HL-60/S4 (cell line): ENCODE measurements around the gene UGT2A3.

Experiments
- in situ Hi-C: fragments of 300-500 bp; cut with MboI; formaldehyde crosslinking; loops from 2 replicates; pipeline ENCODE4 v1.14.3; 2022; ENCODE audit warnings: low sequenced_read_pairs

UGT2A3 gene

DNA sequence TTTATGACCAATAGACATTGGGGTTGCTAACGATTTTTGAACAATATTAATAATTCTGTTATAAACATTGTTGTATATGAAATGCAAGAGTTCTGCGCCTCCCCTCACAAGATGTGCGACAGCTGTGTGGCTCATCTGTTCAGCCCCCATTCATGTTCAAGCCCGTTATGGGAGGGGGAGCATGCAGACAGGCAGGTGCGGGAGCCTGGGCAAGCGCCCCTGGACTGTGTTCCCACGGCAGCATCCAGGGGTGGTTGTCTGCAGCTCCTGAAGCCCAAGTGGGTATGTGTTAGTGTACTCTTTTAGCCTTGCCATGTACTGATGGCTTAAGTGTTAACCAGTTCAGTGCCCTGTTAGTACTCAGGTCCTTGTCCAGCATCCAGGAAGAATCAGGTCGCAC lies 34.6 kb downstream of the UGT2A3 start:
- in situ Hi-C loops: no loop called here

DNA sequence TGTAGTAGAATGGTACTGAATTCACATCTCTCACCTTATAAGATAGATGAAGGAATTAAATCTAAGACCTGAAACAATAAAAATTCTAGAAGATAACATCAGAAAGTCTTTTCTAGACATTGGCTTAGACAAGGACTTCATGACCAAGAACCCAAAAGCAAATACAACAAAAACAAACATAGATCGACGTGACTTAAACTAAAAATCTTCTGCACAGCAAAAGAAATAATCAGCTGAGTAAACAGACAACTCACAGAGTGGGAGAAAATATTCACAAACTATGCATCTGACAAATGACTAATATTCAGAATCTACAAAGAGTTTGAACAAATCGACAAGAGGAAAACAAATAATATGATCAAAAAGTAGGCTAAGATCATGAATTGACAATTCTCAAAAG lies 38.8 kb downstream of the UGT2A3 start:
- in situ Hi-C loops: no loop called here

DNA sequence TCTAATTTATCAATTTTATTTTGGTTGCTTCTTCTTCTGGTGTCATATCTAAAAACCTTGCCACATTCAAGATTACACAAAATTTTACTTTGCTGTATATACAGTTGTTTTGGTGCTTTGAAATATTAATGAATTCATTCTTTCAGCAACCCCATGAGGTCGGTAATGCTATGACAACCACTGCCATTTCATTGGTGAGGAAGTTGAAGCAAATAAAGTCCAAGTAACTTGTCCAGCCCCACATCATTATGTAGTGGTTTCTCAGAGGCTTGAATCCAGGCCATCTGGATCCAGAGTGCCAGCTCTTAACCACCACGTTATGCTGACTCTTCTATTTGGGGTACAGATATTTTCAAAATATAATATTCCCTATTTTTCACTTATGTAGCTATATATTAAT lies 42.2 kb downstream of the UGT2A3 start:
- in situ Hi-C loops: no loop called here

DNA sequence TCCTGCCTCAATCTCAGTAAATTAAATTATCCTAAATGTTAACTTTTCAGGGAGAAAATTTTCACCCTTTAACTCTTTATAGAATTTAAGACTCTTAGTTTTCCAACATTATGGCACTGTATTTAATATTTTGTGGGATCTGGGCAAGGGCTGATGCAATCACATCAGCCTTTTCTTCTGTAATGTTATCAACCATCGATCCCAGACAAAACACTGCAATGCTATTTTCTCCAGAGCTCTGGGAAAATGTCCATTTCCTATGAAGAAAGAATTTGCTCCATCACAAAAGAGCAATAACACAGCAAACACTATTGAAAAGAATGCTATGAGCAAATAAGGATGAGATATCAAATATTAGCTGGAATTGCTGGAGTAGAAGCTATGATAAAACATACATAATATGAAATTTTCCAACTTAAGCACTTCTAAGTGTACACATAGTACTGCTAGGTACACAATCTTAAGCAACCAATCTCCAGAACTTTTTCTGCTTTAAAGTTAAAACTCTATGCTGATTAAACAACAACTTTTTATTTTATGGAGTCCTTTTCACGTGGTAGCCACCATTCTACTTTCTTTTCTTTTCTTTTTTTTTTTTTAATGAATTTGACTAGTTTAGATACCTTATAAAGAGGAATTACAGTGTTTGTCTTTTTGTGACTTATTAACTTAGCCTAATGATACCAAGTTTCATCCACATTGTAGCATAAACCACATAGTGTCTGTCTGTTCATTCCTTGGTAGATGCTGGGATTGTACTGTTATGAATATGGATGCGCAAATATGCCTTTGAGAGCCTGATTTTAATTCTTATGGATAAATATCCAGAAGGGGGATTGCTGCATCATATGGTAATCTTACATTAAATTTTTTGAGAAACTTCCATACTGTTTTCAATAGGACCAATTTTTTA lies 43.6 kb downstream of the UGT2A3 start:
- in situ Hi-C loops: no loop called here

DNA sequence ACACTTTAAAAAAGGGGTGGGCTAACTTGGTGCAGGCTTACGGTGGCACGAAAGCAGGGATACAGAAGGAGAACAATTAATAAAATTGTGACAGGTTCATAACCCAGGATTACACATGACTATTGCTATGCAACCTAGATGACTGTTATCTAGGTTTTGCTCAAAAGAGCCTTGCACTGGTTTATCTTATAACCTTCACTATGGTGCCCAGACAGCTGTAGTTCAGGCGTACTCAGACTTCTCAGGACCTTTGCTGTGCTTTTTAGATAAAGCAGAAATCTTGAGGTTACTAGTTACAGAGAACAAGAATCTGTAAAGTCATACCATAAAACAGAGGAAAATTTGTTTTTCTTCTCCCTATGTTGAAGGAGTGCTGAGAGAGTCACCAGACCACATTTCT lies 44.4 kb downstream of the UGT2A3 start:
- in situ Hi-C loops: no loop called here

DNA sequence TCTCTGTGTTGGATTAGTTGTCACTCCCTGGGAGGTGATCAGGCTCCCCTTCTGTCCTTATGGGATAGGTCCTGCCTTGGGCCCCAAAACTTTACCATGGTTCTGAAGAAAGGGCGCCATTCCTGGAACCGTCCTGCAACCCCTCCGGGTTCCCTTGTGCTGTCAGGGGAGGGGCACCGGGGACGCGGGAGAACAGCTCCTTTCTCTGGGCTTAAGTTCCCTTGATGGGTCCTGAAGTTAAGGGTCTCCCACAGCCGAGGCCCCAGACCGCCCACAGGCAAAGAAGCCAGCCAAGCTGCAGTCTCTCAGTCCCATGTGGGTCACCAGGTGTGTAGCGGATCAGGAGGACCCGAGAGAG lies 44.8 kb downstream of the UGT2A3 start:
- in situ Hi-C loops: no loop called here

DNA sequence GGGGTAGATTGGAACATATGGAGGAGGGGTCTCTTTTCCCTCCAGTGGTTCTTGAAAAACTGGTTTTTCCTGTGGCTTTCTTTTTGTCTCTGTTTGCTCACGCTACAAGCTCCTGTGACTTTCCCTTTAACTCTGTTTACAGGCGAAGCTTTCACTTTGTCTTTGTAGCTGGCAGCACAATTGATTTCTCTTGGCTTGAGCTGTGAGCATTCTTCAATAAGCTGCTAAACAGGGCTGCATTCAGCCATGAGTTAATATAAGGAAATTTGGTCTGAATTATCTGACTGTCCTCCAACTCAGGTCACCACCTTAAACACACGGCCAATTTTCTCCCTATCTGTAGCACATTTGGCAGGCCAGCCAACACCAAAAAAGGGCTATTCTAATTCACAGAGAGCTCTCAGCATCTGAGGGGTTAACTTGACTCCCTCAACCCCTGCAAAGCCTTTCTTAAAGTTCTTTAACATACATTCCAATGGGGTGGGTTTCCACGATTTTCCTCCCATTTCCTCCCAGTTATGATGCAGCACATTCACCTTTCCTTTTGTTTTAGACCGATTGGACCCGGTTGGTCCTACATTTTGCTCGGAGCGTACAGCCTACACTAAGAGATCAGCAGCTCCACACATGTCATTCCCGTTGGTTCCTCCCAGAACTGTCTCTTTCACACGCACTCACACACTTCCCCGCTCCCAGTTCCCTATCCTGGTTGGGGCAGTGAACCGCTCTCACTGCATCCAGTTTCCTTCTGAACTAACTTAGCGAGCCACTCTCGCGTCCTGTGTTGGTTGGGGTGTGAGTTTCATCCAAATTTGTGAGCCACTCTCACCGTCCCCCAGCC lies 45.4 kb downstream of the UGT2A3 start:
- in situ Hi-C loops: no loop called here

DNA sequence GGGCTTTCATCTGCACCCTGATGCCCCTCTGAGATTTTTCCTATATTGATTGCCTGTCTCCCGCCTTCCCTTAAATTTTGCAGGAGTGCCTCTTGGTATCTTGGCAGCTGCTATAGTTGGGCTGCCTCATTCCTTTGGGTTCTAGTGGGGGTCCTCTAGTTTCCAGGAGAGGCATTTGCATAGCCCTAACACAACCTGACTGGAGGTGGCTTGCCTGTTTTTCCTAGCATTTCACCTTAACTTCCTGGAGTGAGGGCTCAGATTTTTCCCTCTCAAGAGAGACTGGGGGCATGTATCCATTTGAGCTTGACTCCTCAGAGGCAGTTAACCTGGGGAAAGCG lies 46.0 kb downstream of the UGT2A3 start:
- in situ Hi-C loops: no loop called here

DNA sequence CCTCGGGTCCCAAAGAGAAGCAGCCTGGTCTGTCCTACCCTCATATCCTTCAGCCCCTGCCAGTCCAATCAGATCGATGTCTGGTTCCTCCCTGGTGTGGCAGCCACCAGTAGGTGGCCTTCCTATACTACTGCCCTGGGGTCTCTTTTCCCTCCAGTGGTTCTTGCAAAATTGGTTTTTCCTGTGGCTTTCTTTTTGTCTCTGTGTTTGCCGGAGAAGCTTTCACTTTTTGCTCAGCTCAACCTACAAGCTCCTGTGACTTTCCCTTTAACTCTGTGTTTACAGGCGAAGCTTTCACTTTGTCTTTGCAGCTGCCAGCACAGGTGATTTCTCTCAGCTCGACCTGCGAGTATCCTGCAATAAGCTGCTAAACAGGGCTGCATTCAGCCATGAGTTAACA lies 46.8 kb downstream of the UGT2A3 start:
- in situ Hi-C loops: no loop called here

DNA sequence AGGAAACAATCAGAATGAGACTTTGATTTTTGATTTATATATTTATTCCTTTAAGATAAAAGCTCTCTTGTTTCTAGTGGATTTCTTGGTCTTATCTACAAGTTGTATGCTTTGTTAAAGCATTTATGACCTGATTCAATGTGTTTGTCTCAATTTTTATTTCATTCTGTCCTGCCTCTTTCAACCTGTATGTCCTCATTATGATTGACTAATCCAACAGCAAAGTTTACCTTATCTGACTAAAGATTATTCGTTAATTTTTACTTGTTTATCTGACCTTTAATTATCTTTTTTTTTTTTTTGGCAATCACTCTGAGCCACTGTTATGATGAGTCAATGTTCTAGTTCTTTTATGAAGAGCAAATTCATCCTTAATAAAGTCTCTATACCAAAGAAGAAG lies 54.9 kb downstream of the UGT2A3 start:
- in situ Hi-C loops: no loop called here

DNA sequence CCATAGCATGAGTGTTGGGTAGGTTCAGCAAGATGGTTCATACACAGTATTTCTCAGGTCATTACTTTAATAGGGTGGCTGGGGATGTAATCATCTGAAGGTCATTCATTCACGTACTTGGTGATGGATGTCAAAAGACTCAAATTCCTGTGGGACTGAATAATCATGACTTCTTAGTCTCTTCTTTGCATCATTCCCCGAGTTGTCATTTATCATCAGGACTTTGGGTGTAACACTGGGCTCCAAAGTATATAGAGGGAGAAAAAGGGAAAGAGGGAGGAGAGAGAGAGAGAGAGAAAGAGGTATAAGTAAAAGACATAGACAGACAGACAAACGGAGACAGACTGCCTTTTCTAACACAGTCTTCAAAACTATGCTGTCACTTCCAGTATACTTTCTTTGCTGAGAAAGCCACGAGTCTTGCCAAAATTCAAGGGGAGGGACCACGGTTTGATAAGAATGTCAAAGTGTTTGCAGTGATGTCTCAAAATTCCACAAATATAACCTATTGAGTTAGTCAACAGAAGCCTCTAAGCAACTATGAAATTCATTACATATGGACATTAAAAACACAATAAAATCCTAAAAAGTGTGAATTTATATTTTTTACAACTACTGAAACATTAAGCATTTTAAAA lies 55.9 kb downstream of the UGT2A3 start:
- in situ Hi-C loops: no loop called here

DNA sequence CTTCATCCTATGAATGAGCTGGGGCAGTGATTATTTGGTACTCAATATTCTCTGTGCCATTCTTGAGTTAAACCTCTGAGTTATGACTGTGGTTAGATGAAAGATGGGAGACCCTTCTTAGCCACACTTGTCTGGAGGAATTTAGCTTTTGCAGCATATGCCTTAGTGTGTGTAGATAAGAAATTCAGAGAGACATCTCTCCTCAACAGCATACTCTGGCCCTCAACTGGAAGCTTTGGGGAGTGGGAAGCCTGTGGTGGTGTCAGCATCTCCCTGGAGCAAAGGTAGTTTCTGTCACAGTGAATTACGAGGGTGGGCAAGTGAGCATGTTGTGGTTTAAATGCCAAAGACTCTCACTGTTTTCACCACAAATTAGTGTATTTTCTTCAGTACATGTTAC lies 58.7 kb downstream of the UGT2A3 start:
- in situ Hi-C loops: no loop called here

DNA sequence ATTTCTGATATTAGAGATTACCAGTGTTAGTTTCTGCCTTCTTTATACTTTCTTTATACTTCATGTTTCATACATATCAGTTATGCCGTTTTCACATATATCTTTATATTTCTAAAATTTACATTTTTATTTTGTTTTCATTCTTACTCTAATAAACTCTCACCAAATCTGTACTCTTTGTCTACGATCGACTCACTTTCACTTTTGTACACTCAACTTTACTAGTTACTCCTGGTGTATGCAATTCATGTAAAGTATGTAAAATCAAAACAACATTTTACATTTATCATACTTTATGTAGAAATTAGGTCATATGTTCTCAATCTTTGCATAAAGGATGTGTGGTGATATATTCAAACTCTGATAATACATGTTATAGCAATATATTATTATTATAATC lies 59.9 kb downstream of the UGT2A3 start:
- in situ Hi-C loops: no loop called here

DNA sequence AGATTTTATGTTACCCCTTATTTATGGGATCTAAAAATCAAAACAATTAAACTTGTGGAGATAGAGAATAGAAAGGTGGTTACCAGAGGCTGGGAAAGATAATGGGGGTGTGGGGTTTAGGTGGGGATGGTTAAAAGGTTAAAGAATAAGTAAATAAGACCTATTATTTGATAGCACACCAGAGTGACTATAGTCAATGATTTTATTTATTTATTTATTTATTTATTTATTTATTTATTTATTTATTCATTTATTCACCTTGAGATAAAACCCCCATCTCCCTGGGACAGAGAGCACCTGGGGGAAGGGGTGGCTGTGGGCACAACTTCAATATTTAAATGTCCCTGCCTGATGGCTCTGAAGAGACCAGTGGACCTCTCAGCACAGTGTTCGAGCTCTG lies 66.1 kb downstream of the UGT2A3 start:
- in situ Hi-C loops: no loop called here

DNA sequence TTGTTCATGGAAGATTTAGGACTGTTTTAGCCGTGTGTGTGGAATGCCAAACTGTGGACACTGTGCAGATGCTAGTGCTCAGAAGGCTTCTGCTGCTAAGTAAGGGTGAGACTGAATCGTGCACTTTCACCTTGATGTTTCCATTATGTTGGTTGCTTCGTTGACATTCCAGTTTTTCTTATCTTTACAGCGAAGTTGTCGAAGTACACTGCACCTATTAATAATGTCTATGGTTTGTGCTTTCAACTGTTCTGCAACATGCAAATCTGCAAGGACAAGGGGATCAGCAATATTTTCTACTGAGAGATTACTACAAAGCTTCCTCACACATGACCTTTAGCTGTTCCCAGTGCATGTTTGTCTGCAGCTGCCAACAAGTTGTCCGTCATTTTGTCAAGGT lies 67.7 kb downstream of the UGT2A3 start:
- in situ Hi-C loops: no loop called here
